GM21423 (cell line): ENCODE measurements around the gene RNF220.
"Not testable (repeated sequence)": the region's sequence is repeated elsewhere in the genome, so short reads cannot be mapped to it uniquely, and the experiment has no call there.

ENCODE experiments used
- ATAC-seq: cut with Tn5 transposase; IDR thresholded peaks from one replicate; pipeline ENCODE4 v1.9.1; 2021; ENCODE audit warnings: mild to moderate bottlenecking, moderate library complexity; ENCODE audit not compliant: unreplicated experiment

Gene RNF220

DNA sequence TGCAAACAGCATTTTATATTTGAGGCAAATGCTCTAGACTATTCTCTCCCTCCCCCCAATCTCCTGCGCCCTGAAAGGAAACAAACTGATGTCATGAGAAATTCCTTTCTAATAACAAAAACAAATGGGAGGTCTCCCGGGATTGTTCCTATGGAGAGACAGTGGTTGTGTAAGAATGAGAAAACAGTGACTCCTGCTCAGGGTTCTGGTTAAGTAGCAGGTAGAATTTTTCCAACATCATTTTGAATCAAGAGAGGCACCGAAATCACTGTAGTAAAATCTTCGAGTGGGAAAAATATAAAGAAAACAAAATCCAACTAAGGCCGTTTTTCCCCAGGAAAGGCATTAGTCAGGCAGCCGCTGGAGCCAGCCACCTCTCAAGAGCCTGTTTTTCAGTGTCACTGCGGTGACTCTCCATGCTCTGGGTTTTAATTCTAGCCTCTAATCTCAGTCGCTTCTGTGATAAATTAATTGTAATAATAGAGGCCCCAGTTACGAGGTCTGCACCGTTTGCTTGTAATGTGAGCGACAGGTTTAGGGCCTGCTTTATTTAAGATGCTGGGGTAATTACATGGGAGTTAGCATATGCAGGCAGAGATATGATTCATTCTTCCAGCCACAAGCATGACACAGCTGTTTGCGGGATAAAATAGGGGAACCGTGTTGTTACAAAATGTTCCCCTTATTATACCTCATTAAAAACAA is 80.3 kb downstream of the RNF220 start:
- no peak for ATAC-seq

DNA sequence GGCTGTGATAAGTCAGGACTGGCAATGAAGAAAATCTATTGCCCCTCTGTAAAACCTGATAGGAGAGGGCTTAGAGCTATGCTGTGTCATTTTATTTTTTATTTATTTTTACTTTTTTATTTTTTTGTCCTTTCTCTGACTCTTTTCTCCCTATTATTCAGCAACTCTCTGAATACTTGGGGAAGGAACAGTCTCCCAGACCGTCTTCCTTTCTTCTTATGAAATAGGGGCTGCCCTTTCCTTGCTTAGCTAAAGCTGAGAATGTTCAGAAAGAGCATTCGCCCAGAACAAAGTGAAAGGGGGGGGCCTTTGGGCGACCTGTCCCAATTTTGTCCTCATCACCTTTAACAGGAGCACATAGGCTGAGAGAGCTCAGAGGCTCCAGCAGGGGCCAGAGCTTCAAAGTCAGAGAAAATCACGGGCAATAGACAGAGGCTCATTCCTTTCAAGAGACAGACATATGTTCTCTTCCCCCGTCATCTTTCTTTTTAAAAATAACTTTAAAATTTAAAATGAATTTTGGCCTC is 80.9 kb downstream of the RNF220 start:
- no peak for ATAC-seq

DNA sequence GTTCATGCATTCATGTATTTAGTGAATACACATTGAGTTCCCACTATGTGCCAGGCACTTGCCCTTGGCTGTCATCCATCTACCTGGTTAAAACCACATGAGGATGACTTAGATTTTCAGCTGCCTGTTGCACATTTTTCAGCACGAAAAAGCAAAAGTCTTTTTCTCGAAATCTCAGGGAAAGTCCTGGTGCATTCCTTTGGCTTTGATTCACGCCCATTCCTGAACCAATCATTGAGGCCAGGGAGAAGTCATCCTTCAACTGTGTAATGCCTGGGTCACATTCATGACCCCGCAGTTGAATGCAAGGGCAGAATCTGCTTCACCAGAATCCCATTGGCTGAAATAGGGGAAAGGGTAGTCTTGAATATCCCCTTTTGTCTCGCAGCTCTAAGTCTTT is 84.4 kb downstream of the RNF220 start:
- ATAC-seq = no peak

DNA sequence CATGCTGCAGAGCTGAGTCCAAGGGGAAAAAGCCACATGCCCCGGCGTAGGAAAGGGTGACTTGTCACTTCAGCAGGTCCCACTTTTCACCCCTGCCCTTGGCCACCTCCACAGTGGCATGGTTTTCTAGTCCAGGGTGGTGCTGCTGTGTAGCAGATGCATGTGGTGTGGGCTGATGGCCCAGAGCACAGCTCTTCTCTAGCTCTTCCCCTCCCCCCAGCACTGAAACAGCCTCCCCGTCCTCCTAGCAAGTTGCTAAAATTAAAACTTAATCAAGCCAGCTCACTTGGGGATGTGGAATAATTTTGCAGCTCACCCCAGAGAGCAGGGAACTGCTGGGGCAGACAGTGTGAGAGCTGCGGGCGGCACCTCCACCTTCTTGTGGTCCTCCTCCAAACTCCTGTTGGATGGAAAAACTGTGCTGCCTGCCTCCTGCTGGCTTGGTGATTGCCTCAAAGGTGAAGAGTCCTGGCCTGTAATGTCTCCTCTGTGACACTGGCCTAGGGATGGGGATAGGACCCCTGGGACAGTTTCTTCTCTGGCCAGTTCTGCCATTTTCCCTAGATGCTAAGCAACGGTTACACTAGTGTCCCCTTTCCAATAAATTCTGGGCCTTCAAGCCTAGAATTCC is 91.6 kb downstream of the RNF220 start:
- ATAC-seq = no peak

DNA sequence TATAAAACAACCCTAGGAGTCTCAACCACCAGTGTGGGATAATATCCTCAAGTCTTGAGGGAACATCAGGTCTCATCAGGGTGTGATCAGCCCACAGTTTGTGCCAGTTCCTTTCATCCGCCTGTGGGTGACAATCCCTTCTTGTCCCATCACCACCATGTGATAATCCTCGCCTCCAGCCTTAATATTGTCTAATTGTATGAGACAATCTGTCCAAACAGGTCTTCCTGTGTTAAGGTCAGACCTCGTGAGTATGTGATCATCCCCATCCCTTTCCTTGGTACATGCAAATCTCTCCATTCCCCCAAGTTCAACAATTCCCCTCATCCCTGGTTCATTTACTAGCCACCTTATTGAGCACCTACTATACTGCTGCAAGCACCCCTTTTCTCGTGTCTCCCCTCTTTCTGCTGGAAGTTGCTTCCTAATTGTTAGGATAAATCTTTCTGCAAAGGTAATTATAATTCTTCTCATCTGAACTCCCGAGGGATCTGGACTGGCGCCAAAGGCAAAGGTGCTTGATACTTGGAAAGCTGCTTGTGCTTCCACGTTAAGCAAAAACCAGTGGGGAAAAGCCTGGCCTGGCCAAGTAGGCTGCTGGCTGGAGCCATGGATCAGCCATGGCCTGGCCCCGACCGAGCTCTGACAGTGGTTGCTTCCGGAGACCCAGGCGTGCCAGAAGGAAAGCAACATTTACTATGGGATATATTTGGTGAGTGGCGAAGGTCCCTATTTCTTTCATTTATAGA is 92.5 kb downstream of the RNF220 start:
- ATAC-seq = no peak

DNA sequence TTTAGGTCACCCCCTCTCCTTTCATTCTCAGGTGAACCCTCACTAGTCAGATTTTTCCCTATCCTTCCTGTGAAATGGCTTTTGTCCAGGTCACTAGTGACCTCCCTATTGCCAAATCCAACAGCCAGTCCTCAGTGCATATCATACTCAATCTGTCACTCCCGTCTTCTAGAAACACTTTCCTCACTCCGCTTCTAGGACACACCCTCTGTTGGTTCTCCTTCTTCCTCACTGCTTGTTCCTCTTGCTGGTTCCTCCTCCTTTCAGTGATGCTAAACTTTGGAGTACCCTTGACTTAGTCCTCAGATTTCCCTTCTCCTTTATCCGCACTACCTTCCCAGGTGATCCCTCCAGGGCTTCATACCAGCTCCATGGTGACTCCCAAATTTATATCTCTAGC is 94.3 kb downstream of the RNF220 start:
- no peak for ATAC-seq

DNA sequence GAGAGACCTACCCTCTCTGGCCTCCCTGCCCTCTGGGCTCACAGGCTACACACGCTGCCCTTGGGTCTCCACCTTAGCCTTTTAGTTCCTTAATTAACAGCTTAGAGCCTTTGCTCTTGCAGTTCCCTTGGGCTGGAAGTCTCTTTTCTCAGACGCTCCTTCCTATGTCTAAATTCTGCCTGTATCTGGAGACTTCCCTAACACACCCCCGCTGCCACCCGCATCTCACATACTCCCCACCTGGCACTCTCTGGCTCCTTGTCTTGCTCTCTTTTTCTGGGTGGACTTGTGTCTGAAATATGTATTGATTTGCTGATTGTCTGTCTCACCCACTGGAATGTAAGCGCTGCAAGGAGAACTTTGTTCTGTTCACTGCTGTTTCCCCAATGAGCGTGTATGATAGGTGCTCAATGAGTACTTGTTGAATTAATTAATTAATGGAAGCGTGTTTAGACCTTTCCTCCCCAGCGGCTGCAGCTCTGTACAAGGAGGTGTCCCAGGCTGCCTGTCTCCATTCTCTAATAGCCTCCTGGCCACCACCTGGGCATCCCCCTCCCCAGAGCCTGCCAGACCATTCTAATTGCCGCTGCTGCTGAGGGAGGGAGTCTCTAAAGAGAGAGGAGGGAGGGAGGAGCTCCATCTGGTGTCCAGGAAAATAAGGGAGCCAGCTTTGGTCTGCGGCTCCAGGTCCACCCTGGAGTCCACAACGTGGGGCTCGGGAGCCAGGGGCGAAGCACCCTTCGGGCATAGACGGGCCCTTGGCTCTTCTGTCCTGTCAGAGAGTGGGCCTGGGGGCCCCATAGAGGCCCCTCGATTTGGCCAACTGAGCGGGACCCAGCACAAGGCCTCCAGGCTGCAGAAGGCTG is 95.4 kb downstream of the RNF220 start:
- ATAC-seq = no peak

DNA sequence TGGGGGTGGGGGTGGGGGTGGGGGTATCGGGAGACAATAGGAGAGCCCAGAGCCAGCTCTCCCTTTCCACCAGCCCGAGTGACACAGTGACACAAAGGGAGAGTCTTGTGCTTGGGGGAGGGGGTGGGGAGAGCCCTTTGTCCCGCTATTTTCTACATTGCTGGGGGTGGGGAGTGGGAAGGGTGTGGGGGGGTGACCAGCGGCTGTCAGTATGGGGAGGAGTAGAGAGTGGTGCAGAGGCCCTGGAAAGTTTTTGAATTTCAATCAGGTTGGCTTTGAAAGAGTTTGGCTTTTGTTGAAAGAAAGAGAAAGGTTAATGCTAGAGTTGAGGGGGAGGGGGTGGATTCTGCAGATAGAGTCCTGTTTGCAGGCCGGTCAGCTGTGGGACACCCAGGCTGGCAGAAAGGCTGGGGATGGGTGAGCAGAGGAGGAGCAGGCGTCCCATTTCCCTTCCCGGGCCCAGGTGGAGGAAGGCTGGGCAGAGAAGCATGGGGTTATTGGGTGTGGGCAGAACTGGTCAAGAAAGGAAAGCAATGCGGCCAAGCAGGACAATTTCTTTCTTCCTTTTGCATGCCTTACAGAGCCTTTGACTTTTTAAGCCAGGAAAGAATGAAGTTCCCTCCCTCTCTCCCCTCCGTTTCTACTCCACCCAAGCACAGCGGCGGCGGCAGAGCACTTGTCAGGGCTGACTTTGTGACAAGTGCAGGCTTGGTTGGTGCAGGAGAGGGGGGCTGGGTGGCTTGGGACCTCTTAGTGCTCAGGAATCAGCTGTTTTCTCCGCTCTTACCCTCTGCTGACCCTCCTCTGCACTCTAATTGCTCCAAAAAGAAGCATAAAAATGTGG is 96.2 kb downstream of the RNF220 start:
- ATAC-seq = no peak

DNA sequence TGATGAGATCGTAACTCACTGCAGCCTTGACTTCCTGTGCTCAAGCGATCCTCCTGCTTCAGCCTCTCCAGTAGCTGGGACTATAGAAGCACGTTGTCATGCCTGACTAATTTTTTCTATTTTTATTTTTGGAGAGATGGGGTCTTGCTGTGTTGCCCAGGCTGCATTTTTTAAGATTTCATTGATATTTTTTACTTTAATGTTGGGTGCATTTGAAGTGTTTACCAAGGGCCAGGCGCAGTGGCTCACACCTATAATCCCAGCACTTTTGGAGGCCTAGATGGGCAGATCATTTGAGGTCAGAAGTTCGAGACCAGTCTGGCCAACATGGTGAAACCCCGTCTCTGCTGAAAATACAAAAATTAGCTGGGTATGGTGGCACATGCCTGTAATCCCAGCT is 97.8 kb downstream of the RNF220 start:
- ATAC-seq = not testable (repeated sequence)

DNA sequence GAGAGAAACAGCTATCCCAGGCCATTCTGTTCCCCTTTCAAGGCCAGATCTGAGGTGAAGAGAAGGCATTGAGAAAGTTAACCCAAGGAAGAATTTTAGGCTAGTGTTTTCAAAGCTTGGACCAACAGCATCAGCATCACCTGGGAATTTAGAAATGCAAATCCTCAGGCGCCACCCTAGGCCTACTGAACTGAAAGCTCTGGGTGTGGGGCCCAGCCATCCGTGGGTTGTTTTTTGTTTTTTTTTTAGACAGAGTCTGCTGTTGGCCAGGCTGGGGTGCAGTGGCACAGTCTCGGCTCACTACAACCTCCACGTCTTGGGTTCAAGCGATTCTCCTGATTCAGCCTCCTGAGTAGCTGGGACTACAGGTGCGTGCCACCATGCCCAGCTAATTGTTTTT is 98.6 kb downstream of the RNF220 start:
- no peak for ATAC-seq

DNA sequence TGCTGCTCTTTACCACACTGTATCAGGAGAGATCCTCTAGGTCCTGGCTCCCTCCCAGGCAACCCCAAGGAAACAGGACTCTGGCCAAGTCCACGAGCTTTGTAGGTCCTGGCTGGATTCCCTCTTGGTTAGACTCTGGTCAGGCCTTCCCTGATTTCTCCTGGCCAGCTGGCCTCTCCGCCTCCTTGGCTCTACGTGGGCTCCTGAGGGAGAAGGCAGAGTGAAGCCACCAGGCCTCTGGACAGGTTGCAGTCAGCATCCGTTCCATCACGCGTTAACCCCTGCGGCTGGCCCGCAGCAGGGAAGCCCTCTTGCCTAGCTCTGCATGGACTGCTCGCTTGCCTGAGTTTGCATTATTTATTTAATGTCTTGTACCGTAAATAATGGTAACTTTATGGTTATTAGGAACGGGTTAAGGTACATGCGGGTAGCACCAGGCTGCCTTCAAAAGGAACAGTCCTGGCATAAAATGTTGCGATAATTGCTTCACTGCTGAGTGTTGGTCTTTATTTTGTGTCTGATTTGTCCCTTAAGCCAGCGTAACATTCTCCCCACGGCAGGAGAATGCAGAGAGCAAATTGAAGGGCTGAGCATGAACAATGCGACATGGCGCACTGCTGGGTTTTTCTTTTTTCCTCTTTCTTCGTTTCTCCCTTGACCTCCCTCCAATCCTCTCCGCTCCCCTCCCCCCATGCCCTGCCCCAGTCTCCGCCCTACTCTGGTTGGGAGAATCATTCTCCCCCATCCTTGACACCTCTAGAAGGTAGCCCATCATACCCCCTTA is 100.3 kb downstream of the RNF220 start:
- no peak for ATAC-seq

DNA sequence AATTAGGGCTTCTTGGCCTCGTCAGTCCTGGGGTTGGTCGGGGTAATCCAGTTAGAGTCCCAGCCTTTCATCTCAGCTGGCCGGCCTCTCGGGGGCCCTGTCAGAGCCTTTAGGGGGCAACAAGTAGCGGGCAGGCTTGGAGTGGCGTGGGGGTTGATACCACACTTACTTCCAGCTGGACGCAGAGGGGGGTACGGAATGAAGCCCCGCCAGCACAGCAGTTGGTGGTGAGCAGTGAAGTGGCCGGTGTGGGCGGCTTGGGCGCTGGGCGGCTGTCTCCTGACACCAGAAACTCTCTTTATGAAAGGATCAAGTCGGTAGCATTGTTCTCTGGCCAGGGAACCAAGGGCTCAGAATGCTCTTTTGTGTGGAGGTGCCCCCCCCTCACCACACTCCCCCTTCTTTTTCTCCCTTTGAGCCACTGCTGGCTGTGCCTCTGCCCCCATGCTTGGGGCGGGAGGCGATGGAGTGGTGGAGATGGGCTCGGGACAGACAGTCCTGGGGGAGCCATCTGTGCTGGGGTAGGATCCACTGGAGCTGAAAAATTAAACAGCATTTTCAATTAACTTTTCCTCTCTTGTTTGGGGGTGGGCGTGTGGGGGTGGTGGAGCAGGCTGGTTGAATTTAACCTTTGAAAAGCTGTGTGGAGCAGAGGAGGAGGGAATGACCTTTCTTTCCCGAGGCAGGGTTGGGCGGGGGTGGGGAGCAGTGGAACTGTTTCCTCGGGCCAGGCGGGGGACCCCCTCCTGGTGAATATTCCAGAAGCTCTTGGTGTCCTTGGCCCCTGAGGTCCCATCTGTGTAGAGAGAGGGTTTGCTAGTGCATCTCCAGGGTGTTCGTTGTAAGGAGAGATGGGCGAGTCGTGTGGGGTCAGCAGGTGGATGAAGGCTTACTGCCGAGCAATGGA is 102.7 kb downstream of the RNF220 start:
- ATAC-seq = no peak

DNA sequence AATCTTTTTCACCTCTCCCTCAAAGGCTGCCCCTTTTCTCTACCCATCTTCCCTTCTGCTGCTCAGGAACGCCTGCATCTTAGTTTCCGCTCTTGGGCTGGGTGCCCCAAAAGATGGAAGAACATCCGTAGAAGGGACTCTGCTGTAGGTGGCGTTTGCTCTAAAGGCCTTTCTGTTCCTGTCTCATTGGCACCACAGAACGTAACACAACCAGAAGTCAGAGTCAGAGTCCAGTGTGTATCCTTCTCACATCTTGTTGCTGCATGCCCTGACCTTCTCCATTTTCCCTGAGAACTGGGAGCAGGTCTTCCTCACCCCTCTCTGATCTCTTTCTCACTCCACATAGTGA is 103.3 kb downstream of the RNF220 start:
- ATAC-seq = no peak

DNA sequence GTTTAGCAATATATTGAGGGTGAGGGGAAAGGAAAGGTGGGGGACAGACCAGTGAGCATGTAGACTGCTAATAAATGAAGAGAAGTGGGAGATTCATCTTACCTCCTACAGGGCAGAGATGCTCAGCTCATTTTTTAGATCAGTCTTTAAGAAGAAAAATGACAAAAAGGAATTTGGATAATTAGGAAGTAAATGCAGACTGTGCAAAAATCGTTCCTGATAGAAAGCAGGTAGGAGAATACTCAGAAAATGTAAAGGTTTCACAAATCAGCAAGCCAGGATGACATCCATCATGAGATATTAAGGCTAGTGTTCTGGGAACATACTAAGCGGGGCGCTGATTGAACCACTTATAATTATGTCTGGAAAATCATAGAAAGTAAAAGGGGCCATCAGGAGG is 106.3 kb downstream of the RNF220 start:
- ATAC-seq = no peak

DNA sequence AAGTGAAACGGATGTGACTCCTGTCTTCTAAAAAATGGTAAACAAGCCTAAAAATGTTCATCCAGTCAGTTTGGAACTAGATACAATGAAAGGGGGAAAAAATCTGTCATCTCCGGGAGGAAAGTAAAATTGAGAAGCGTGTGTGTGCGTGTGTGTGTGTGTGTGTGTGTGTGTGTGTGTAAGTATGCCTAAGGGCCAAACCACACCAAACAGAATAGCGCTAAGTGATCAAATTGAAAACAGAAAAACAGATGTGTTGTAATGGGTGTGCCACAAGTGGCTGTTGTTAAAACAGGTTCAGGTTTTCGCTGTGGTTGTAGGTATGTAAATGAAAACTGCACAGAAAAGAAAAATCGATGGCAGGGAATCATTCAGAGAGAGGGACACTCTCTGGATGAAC is 106.7 kb downstream of the RNF220 start:
- no peak for ATAC-seq

DNA sequence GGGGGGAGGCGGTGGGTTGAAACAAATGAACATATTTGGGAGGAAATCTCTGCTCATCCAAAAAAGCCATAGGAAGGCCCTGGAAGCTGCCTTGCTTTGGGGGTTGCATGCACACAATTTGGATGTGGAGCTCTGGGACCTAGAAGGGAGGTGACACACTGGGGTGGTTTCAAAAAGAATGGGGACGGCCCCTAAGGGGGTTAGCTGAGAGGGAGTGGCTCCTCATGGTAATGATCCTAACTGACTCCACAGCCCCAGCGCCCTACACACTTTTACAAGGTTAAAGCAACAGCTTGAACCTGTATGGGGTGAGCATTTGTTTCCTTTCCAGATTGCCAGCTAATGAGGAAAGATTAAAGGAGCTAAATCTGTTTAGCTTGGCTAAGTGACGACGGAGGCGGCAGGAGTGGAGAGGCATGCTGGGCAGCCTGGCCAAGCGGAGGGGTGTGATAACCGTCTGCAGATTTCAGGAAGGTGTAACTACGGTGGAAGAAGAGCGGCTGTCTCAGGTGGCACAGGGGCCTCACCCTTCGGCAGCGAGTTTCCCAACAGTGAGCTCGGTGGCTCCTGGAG is 107.3 kb downstream of the RNF220 start:
- no peak for ATAC-seq

DNA sequence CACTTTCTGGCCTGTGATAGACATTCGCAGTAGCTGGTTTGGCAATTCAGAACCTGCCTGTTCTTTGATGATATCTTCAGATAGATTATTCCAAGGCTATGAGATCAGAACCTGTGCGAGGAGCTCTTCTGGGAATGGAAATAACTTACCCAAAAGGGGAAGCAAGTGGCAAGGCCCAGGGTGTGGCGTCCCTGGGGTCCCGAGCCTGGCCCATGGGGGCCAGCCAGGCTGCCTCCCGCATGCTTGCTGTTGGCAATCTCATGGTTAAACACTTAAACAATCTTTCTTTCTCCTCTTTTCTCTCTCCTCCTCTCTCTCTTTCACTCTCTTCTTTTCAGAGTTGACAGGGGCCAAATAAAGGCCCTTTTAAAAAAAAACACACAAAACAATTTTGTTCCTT is 108.1 kb downstream of the RNF220 start:
- ATAC-seq = no peak

DNA sequence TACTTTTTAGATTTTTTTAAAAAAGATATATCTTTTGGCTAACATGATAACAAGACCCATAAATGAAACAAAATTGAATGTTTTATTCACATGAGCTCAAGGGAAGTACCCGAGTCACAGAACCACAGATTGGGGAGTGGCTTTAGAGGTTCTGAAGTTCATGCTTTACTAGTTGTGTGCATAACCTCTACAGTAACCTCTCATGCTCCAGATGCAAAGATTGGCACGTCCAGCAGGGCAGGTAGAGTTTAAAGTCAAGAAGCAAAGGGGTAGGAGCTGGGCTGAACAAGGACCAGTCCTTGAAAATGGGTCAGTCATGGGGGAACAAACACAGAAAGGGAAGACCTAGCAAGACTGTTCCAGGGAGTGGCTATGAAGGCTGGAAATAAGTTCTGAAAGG is 109.6 kb downstream of the RNF220 start:
- no peak for ATAC-seq
